ENCODE data around the gene MYBPC2. TPM values are rescaled to one million over a fixed set of nuclear protein-coding genes. Genes with fewer than 3 reads are reported as not detected.

Gene MYBPC2
- total and polyA plus RNA-seq, 9 of the 15 experiments (the other 6 are each of a cell fraction or from before 2014, with no cell fraction given): 0.01 to 0.14 (median 0.04) TPM; not detected in 6

DNA sequence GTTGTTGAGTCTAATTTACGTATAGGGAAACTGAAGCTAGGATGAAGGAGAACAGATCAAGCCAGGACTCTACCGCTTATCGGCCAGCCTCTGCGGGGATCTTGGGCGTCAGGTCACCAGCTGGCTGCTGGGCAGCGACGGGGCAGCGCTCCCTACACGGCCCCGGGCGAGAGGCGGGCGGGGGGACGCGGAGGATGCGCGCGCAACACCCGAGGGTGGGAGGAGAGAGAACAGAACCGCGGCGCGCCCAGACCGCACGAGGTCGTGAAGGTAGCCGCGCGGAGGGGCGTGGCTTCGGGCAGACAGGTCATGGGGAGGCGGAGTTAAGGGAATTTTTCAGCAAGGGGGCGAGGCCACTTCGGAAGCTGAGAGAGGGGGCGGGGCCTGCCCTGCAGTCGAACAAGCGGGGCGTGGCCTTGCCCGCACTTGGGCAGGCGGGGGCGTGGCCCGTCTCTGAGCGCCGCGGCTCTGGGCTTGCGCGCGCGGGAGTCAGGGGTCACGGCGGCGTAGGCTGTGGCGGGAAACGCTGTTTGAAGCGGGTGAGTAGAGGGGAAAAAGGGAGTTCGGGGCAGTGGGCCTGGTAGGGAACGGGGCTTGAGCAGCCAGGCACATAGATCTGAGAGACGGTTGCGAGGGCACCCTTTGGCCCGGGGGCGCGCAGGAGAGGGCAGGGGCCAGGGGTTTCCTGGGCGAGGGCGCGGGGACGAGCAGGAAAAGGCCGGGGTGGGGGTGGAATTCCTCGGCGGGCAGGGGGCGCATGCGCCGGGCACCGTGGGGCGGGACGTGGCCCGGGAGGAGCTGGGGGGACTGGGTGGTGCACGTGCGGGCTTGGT is 48.6 kb upstream of the MYBPC2 start, which contains the start of gene POLD1 (continued):
- TF ChIP-seq PTRF (tag; IDR thresholded peaks at IDR 0.05): no peak
- TF ChIP-seq FOXA3 (CRISPR knock-in tag; conservative IDR thresholded peaks at IDR 0.05 in 1 of 2, IDR thresholded peaks at IDR 0.05 in 1 of 2): no peak
- no peak for TF ChIP-seq FOXK2 (conservative IDR thresholded peaks at IDR 0.05 in 1 of 2, IDR thresholded peaks at IDR 0.05 in 1 of 2; ENCODE audit: low read depth in 2 of 2)
- no peak for TF ChIP-seq ZC3H8 (IDR thresholded peaks at IDR 0.05)
- TF ChIP-seq NEUROD1 (IDR thresholded peaks at IDR 0.05; ENCODE audit: borderline replicate concordance, low read depth, low read length, partially characterized antibody): peak; percentile 25
- no peak for TF ChIP-seq ZNF24 (IDR thresholded peaks at IDR 0.05)
- TF ChIP-seq MTA2 (IDR thresholded peaks at IDR 0.05; ENCODE audit: low read depth): peak; percentile 57; the same call in 1 of the 2 replicates
- peak; percentile 97 for TF ChIP-seq CAMTA2 (CRISPR knock-in tag; conservative IDR thresholded peaks at IDR 0.05)
- TF ChIP-seq, protein P1, sequence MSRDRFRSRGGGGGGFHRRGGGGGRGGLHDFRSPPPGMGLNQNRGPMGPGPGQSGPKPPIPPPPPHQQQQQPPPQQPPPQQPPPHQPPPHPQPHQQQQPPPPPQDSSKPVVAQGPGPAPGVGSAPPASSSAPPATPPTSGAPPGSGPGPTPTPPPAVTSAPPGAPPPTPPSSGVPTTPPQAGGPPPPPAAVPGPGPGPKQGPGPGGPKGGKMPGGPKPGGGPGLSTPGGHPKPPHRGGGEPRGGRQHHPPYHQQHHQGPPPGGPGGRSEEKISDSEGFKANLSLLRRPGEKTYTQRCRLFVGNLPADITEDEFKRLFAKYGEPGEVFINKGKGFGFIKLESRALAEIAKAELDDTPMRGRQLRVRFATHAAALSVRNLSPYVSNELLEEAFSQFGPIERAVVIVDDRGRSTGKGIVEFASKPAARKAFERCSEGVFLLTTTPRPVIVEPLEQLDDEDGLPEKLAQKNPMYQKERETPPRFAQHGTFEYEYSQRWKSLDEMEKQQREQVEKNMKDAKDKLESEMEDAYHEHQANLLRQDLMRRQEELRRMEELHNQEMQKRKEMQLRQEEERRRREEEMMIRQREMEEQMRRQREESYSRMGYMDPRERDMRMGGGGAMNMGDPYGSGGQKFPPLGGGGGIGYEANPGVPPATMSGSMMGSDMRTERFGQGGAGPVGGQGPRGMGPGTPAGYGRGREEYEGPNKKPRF (IDR thresholded peaks at IDR 0.05; ENCODE audit: low read depth, low read length): no peak
- TF ChIP-seq KDM5B (IDR thresholded peaks at IDR 0.05; ENCODE audit: insufficient replicate concordance, low read depth, low read length): peak; percentile 70
- TF ChIP-seq BRD4 (IDR thresholded peaks at IDR 0.05): no peak
- no peak for TF ChIP-seq ZNF644 (tag; IDR thresholded peaks at IDR 0.05; ENCODE audit: low read depth)
- peak; percentile 96 for TF ChIP-seq NR2C1 (IDR thresholded peaks at IDR 0.05)
- TF ChIP-seq NR2C1 (tag; IDR thresholded peaks at IDR 0.05): peak; percentile 97
- TF ChIP-seq, protein P2, sequence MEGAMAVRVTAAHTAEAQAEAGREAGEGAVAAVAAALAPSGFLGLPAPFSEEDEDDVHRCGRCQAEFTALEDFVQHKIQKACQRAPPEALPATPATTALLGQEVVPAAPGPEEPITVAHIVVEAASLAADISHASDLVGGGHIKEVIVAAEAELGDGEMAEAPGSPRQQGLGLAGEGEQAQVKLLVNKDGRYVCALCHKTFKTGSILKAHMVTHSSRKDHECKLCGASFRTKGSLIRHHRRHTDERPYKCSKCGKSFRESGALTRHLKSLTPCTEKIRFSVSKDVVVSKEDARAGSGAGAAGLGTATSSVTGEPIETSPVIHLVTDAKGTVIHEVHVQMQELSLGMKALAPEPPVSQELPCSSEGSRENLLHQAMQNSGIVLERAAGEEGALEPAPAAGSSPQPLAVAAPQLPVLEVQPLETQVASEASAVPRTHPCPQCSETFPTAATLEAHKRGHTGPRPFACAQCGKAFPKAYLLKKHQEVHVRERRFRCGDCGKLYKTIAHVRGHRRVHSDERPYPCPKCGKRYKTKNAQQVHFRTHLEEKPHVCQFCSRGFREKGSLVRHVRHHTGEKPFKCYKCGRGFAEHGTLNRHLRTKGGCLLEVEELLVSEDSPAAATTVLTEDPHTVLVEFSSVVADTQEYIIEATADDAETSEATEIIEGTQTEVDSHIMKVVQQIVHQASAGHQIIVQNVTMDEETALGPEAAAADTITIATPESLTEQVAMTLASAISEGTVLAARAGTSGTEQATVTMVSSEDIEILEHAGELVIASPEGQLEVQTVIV (CRISPR knock-in tag; IDR thresholded peaks at IDR 0.05; ENCODE audit: borderline replicate concordance): peak; percentile 68; the same call in 1 of the 2 replicates
- TF ChIP-seq GABPA (tag; conservative IDR thresholded peaks at IDR 0.05; ENCODE audit: low read depth): no peak
- TF ChIP-seq FOXM1 (IDR thresholded peaks at IDR 0.05; ENCODE audit: low read depth): no peak
- TF ChIP-seq FOXM1 (CRISPR knock-in tag; IDR thresholded peaks at IDR 0.05; ENCODE audit: low read depth): no peak
- no peak for TF ChIP-seq PURB (CRISPR knock-in tag; IDR thresholded peaks at IDR 0.05; ENCODE audit: low read depth)

All from K562 (cell line).